GM23248 (cell line): ENCODE data around the gene TPRG1. TPM values are rescaled to one million over a fixed set of nuclear protein-coding genes. Genes with fewer than 3 reads are reported as not detected.

Experiments
- DNase-seq: peaks from one replicate; pipeline ENCODE4 v3.0.0-alpha.2; 2015
- H2AFZ ChIP-seq: fragments of 200-600 bp; sonication (generic); 2 replicates; pipeline ENCODE4 v1.6.1; 2016; ENCODE audit warnings: antibody characterized with exemption
- H3F3A ChIP-seq: fragments of 200-600 bp; sonication (generic); 2 replicates; pipeline ENCODE4 v1.6.1; 2016; ENCODE audit warnings: mild to moderate bottlenecking, antibody characterized with exemption, mixed run types; ENCODE audit not compliant: insufficient read depth
- H3K27ac ChIP-seq: fragments of 200-600 bp; sonication (generic); 2 replicates; pipeline ENCODE4 v1.5.1; 2016; ENCODE audit warnings: mild to moderate bottlenecking
- H3K27me3 ChIP-seq: fragments of 200-600 bp; sonication (generic); replicated peaks from 2 replicates; pipeline ENCODE4 v1.6.1; 2016; ENCODE audit warnings: mild to moderate bottlenecking; ENCODE audit not compliant: insufficient read depth
- H3K36me3 ChIP-seq: fragments of 200-600 bp; sonication (generic); 2 replicates; pipeline ENCODE4 v1.6.1; 2016; ENCODE audit warnings: low read depth, mild to moderate bottlenecking
- H3K4me1 ChIP-seq: fragments of 200-600 bp; sonication (generic); 2 replicates; pipeline ENCODE4 v1.6.1; 2016; ENCODE audit warnings: mild to moderate bottlenecking; ENCODE audit not compliant: insufficient read depth
- H3K4me2 ChIP-seq: fragments of 200-600 bp; sonication (generic); one replicate; pipeline ENCODE4 v1.6.1; 2016; ENCODE audit warnings: mild to moderate bottlenecking; ENCODE audit not compliant: unreplicated experiment
- H3K4me3 ChIP-seq: fragments of 200-600 bp; sonication (generic); 2 replicates; pipeline ENCODE4 v1.5.1; 2016; ENCODE audit warnings: mild to moderate bottlenecking
- H3K79me2 ChIP-seq: fragments of 200-600 bp; sonication (generic); 2 replicates; pipeline ENCODE4 v1.6.1; 2016; ENCODE audit warnings: mild to moderate bottlenecking; ENCODE audit not compliant: insufficient read depth
- H3K9ac ChIP-seq: fragments of 200-600 bp; sonication (generic); 2 replicates; pipeline ENCODE4 v1.6.1; 2016; ENCODE audit warnings: mild to moderate bottlenecking
- H3K9me2 ChIP-seq: fragments of 200-600 bp; sonication (generic); 2 replicates; pipeline ENCODE4 v1.6.1; 2016; ENCODE audit warnings: mixed run types, mild to moderate bottlenecking, moderate library complexity; ENCODE audit not compliant: insufficient read depth
- H3K9me3 ChIP-seq: fragments of 200-600 bp; sonication (generic); one replicate; pipeline ENCODE4 v1.6.1; 2017; ENCODE audit warnings: low read depth
- H4K20me1 ChIP-seq: fragments of 200-600 bp; sonication (generic); 2 replicates; pipeline ENCODE4 v1.6.0; 2016; ENCODE audit not compliant: insufficient read depth
- EZH2 ChIP-seq: fragments of 200-600 bp; sonication (generic); IDR thresholded peaks from 2 replicates; pipeline ENCODE4 v1.6.1; 2018; ENCODE audit warnings: antibody characterized with exemption, mild to moderate bottlenecking; ENCODE audit not compliant: insufficient read depth, poor library complexity, severe bottlenecking
- EZH2phosphoT487 ChIP-seq: fragments of 200-600 bp; sonication (generic); IDR thresholded peaks from 2 replicates; pipeline ENCODE4 v1.6.1; 2018; ENCODE audit warnings: antibody characterized with exemption, moderate library complexity, mild to moderate bottlenecking, low read depth; ENCODE audit not compliant: insufficient read depth
- WGBS, 2 experiments: methylation state at CpG; one replicate each; pipeline ENCODE4 v1.1.6; 2015 to 2017; ENCODE audit warnings: low lambda C conversion rate in 2 of 2, low coverage in 1 of 2; ENCODE audit errors: missing lambda C conversion rate in 2 of 2; 5-methylcytosine and 5-hydroxymethylcytosine counted together
- in situ Hi-C: fragments of 300-500 bp; cut with MboI; formaldehyde crosslinking; loops from 2 replicates; pipeline ENCODE4 v1.15.0; 2020
- polyA plus RNA-seq: library from polyadenylated mRNA; unstranded; fragments of >200 nt; fragmentation: Nextera tagmentation; extraction: Ambion mirVana; gene quantifications from 2 replicates; pipeline ENCODE4 v1.2.1, GENCODE V29; 2016
- total RNA-seq: library from RNA; depleted of rRNA; stranded (reverse); fragments of >200 nt; shearing (Covaris generic); gene quantifications from 2 replicates; pipeline ENCODE4 v1.2.3, GENCODE V29; 2014

Gene TPRG1
- total and polyA plus RNA-seq, 2 experiments from 2014 or later = not detected

GRCh38 chr3:189210251-189210770, 38.5 kb downstream of the TPRG1 start:
- Histone ChIP-seq H3K9ac (no peak overlapping the region), H2AFZ (no peak overlapping the region), H3K4me2 (no peak overlapping the region), H3K79me2 (no peaks in the 10 kb centered on the region), H3K9me3 (no peaks in the 10 kb centered on the region), H3K4me3 (no peak overlapping the region), H3K4me1 (no peaks in the 10 kb centered on the region), H4K20me1 (no peaks in the 10 kb centered on the region), H3K9me2 (no peaks in the 10 kb centered on the region), H3K27ac (no peak overlapping the region), H3K27me3 (no peaks in the 10 kb centered on the region), H3F3A (no peaks in the 10 kb centered on the region), H3K36me3 (no peaks in the 10 kb centered on the region)
- in situ Hi-C loops = no loop called here
- TF ChIP-seq EZH2 = no peak
- 62 to 70% methylated on average over 4 of the region's 4 CpGs for WGBS, 2 experiments
- no peak for DNase-seq

GRCh38 chr3:189212681-189213080, 40.9 kb downstream of the TPRG1 start:
- Histone ChIP-seq H3K27me3 (no peaks in the 10 kb centered on the region), H3F3A (no peaks in the 10 kb centered on the region), H2AFZ (no peak overlapping the region), H3K4me2 (no peak overlapping the region), H3K4me3 (no peak overlapping the region), H3K4me1 (no peaks in the 10 kb centered on the region), H3K9ac (no peak overlapping the region), H4K20me1 (no peaks in the 10 kb centered on the region), H3K27ac (no peak overlapping the region), H3K79me2 (no peaks in the 10 kb centered on the region), H3K9me2 (no peaks in the 10 kb centered on the region), H3K36me3 (no peaks in the 10 kb centered on the region), H3K9me3 (no peaks in the 10 kb centered on the region)
- DNase-seq = no peak
- in situ Hi-C loops = no loop called here
- WGBS, 2 experiments = 73 to 75% methylated on average over 2 of the region's 2 CpGs
- TF ChIP-seq EZH2 (no peak), EZH2phosphoT487 (no peak)

GRCh38 chr3:189214651-189215050, 42.9 kb downstream of the TPRG1 start:
- Histone ChIP-seq H3K9me3 (no peaks in the 10 kb centered on the region), H3K79me2 (no peaks in the 10 kb centered on the region), H3K27ac (no peak overlapping the region), H3K9me2 (no peaks in the 10 kb centered on the region), H3K4me2 (no peak overlapping the region), H3K27me3 (no peaks in the 10 kb centered on the region), H4K20me1 (no peaks in the 10 kb centered on the region), H3K4me3 (no peak overlapping the region), H3K4me1 (no peaks in the 10 kb centered on the region), H3F3A (no peaks in the 10 kb centered on the region), H3K36me3 (no peaks in the 10 kb centered on the region), H3K9ac (no peak overlapping the region), H2AFZ (no peak overlapping the region)
- no peak for DNase-seq
- TF ChIP-seq EZH2 (no peak), EZH2phosphoT487 (no peak)
- WGBS, 2 experiments = 81 to 89% methylated on average over 1 of the region's 1 CpG
- in situ Hi-C loops = no loop called here

- no peak overlapping the region for H3K4me2 ChIP-seq
- peak; percentile 14 for DNase-seq
- no peaks in the 10 kb centered on the region for H3K4me1 ChIP-seq
- no peaks in the 10 kb centered on the region for H3K9me2 ChIP-seq
- no peak overlapping the region for H2AFZ ChIP-seq
- 38 to 54% methylated on average over 3 of the region's 3 CpGs for WGBS, 2 experiments
- H3K9ac ChIP-seq = no peak overlapping the region
- no peaks in the 10 kb centered on the region for H3F3A ChIP-seq
- no peak overlapping the region for H3K27ac ChIP-seq
- H3K4me3 ChIP-seq = no peak overlapping the region
- TF ChIP-seq EZH2phosphoT487 (no peak), EZH2 (no peak)
- no peaks in the 10 kb centered on the region for H3K79me2 ChIP-seq
- in situ Hi-C loops = no loop called here
- H3K9me3 ChIP-seq = no peaks in the 10 kb centered on the region
- H4K20me1 ChIP-seq = no peaks in the 10 kb centered on the region
- H3K27me3 ChIP-seq = no peaks in the 10 kb centered on the region
- no peaks in the 10 kb centered on the region for H3K36me3 ChIP-seq
These were observed 51.3 kb downstream of the TPRG1 start for GRCh38 chr3:189222927-189223636.

GRCh38 chr3:189225431-189225830, 53.7 kb downstream of the TPRG1 start:
- H3K27me3 ChIP-seq = no peaks in the 10 kb centered on the region
- H3K27ac ChIP-seq = no peak overlapping the region
- H3K9ac ChIP-seq = no peak overlapping the region
- H4K20me1 ChIP-seq = no peaks in the 10 kb centered on the region
- no peaks in the 10 kb centered on the region for H3K4me1 ChIP-seq
- TF ChIP-seq EZH2 = no peak
- no peak for TF ChIP-seq EZH2phosphoT487
- H3K36me3 ChIP-seq = no peaks in the 10 kb centered on the region
- 50 to 64% methylated on average over 3 of the region's 3 CpGs for WGBS, 2 experiments
- H3K4me2 ChIP-seq = no peak overlapping the region
- no peaks in the 10 kb centered on the region for H3K9me2 ChIP-seq
- no peak overlapping the region for H3K4me3 ChIP-seq
- H3K79me2 ChIP-seq = no peaks in the 10 kb centered on the region
- no peaks in the 10 kb centered on the region for H3F3A ChIP-seq
- no peak overlapping the region for H2AFZ ChIP-seq
- in situ Hi-C loops = no loop called here
- no peak for DNase-seq
- H3K9me3 ChIP-seq = no peaks in the 10 kb centered on the region
